ENCODE measurements around the gene PNLDC1.

Gene PNLDC1

GRCh38 chr6:159807150-159807858, 7.2 kb downstream of the PNLDC1 start:
- Histone ChIP-seq H2BK15ac (ENCODE audit: low read depth, poor library complexity, severe bottlenecking) (no peak overlapping the region), H2BK5ac (ENCODE audit: low read depth, low read length, poor library complexity, severe bottlenecking) (no peak overlapping the region), H3K23ac (ENCODE audit: low read length in 2 of 2) (no peak overlapping the region), H3K27me3 (ENCODE audit: control insufficient read depth in 1 of 2, insufficient read depth in 1 of 2, low read length in 2 of 2) (no peaks in the 10 kb centered on the region), H3K9ac (ENCODE audit: low read length) (no peak overlapping the region), H4K8ac (ENCODE audit: low read length) (no peak overlapping the region), H2AFZ (ENCODE audit: low read depth, low read length) (no peak overlapping the region), H3K79me1 (replicated peaks; ENCODE audit: low read length, poor library complexity, severe bottlenecking) (no peaks in the 10 kb centered on the region), H3K4me1 (ENCODE audit: control insufficient read depth, insufficient read depth, low read depth, low read length) (peaks cover 1% of the 10 kb centered on the region), H3K18ac (ENCODE audit: low read depth in 1 of 2, low read length in 2 of 2) (no peak overlapping the region), H4K91ac (ENCODE audit: low read length) (no peak overlapping the region), H3K36me3 (ENCODE audit: control insufficient read depth in 1 of 2, insufficient read depth in 2 of 2, low read depth in 1 of 2, low read length in 2 of 2) (no peaks in the 10 kb centered on the region), H3K4me3 (ENCODE audit: insufficient read depth in 1 of 2, low read depth in 1 of 2, low read length in 2 of 2) (no peak overlapping the region), H3K4ac (ENCODE audit: low read depth in 1 of 2, low read length in 2 of 2) (no peak overlapping the region), H3K9me3 (ENCODE audit: control insufficient read depth, low read length) (no peaks in the 10 kb centered on the region), H3K27ac (ENCODE audit: low read length, poor library complexity, severe bottlenecking) (no peak overlapping the region), H2BK120ac (ENCODE audit: low read depth, low read length) (no peak overlapping the region), H3K4me2 (ENCODE audit: low read length, poor library complexity, severe bottlenecking) (no peak overlapping the region), H2AK5ac (ENCODE audit: low read length, severe bottlenecking) (no peak overlapping the region), H2BK12ac (ENCODE audit: low read length in 2 of 2) (no peak overlapping the region), H3K14ac (ENCODE audit: low read length in 2 of 2) (no peak overlapping the region)
- no peak for DNase-seq
- 97% methylated on average over 2 of the region's 5 CpGs for WGBS

- no peaks in the 10 kb centered on the region for H3K79me1 ChIP-seq (replicated peaks; ENCODE audit: low read length, poor library complexity, severe bottlenecking)
Observed at GRCh38 chr6:159808647-159809046, 8.6 kb downstream of the PNLDC1 start.

GRCh38 chr6:159809149-159809548, 9.1 kb downstream of the PNLDC1 start:
- Histone ChIP-seq H2BK12ac (ENCODE audit: low read length in 2 of 2) (no peak overlapping the region), H4K8ac (ENCODE audit: low read length) (no peak overlapping the region), H2BK15ac (ENCODE audit: low read depth, poor library complexity, severe bottlenecking) (no peak overlapping the region), H3K9ac (ENCODE audit: low read length) (no peak overlapping the region), H3K4me2 (ENCODE audit: low read length, poor library complexity, severe bottlenecking) (no peak overlapping the region), H3K27me3 (ENCODE audit: control insufficient read depth in 1 of 2, insufficient read depth in 1 of 2, low read length in 2 of 2) (no peaks in the 10 kb centered on the region), H3K23ac (ENCODE audit: low read length in 2 of 2) (no peak overlapping the region), H2AK5ac (ENCODE audit: low read length, severe bottlenecking) (no peak overlapping the region), H2AFZ (ENCODE audit: low read depth, low read length) (no peak overlapping the region), H3K36me3 (ENCODE audit: control insufficient read depth in 1 of 2, insufficient read depth in 2 of 2, low read depth in 1 of 2, low read length in 2 of 2) (no peaks in the 10 kb centered on the region), H3K4me1 (ENCODE audit: control insufficient read depth, insufficient read depth, low read depth, low read length) (peaks cover 1% of the 10 kb centered on the region), H2BK120ac (ENCODE audit: low read depth, low read length) (no peak overlapping the region), H3K4ac (ENCODE audit: low read depth in 1 of 2, low read length in 2 of 2) (no peak overlapping the region), H3K14ac (ENCODE audit: low read length in 2 of 2) (no peak overlapping the region), H3K27ac (ENCODE audit: low read length, poor library complexity, severe bottlenecking) (no peak overlapping the region), H3K4me3 (ENCODE audit: insufficient read depth in 1 of 2, low read depth in 1 of 2, low read length in 2 of 2) (no peak overlapping the region), H4K91ac (ENCODE audit: low read length) (no peak overlapping the region), H3K79me1 (replicated peaks; ENCODE audit: low read length, poor library complexity, severe bottlenecking) (no peaks in the 10 kb centered on the region), H3K18ac (ENCODE audit: low read depth in 1 of 2, low read length in 2 of 2) (no peak overlapping the region), H3K9me3 (ENCODE audit: control insufficient read depth, low read length) (no peaks in the 10 kb centered on the region), H2BK5ac (ENCODE audit: low read depth, low read length, poor library complexity, severe bottlenecking) (no peak overlapping the region)
- WGBS: 74% methylated on average over 1 of the region's 4 CpGs
- no peak for DNase-seq

More at GRCh38 chr6:159808647-159809046, 8.6 kb downstream of the PNLDC1 start:
- no peaks in the 10 kb centered on the region for H3K9me3 ChIP-seq (ENCODE audit: control insufficient read depth, low read length)
- no peak overlapping the region for H3K4me3 ChIP-seq (ENCODE audit: insufficient read depth in 1 of 2, low read depth in 1 of 2, low read length in 2 of 2)
- H3K14ac ChIP-seq (ENCODE audit: low read length in 2 of 2): no peak overlapping the region
- no peak overlapping the region for H4K8ac ChIP-seq (ENCODE audit: low read length)
- peaks cover 1% of the 10 kb centered on the region for H3K4me1 ChIP-seq (ENCODE audit: control insufficient read depth, insufficient read depth, low read depth, low read length)
- H3K27ac ChIP-seq (ENCODE audit: low read length, poor library complexity, severe bottlenecking): no peak overlapping the region
- no peaks in the 10 kb centered on the region for H3K36me3 ChIP-seq (ENCODE audit: control insufficient read depth in 1 of 2, insufficient read depth in 2 of 2, low read depth in 1 of 2, low read length in 2 of 2)
- DNase-seq: no peak
- H3K9ac ChIP-seq (ENCODE audit: low read length): no peak overlapping the region
- H3K4me2 ChIP-seq (ENCODE audit: low read length, poor library complexity, severe bottlenecking): no peak overlapping the region
- no peak overlapping the region for H2AFZ ChIP-seq (ENCODE audit: low read depth, low read length)
- H4K91ac ChIP-seq (ENCODE audit: low read length): no peak overlapping the region
- no peak overlapping the region for H3K23ac ChIP-seq (ENCODE audit: low read length in 2 of 2)
- H3K27me3 ChIP-seq (ENCODE audit: control insufficient read depth in 1 of 2, insufficient read depth in 1 of 2, low read length in 2 of 2): no peaks in the 10 kb centered on the region
- H2BK12ac ChIP-seq (ENCODE audit: low read length in 2 of 2): no peak overlapping the region
- no peak overlapping the region for H2BK120ac ChIP-seq (ENCODE audit: low read depth, low read length)
- no peak overlapping the region for H3K4ac ChIP-seq (ENCODE audit: low read depth in 1 of 2, low read length in 2 of 2)
- no peak overlapping the region for H2BK15ac ChIP-seq (ENCODE audit: low read depth, poor library complexity, severe bottlenecking)
- no peak overlapping the region for H2AK5ac ChIP-seq (ENCODE audit: low read length, severe bottlenecking)
- no peak overlapping the region for H3K18ac ChIP-seq (ENCODE audit: low read depth in 1 of 2, low read length in 2 of 2)
- 92% methylated on average over 6 of the region's 6 CpGs for WGBS
- H2BK5ac ChIP-seq (ENCODE audit: low read depth, low read length, poor library complexity, severe bottlenecking): no peak overlapping the region

GRCh38 chr6:159813781-159814180, 13.7 kb downstream of the PNLDC1 start:
- Histone ChIP-seq H3K4ac (ENCODE audit: low read depth in 1 of 2, low read length in 2 of 2) (no peak overlapping the region), H3K27ac (ENCODE audit: low read length, poor library complexity, severe bottlenecking) (no peak overlapping the region), H3K36me3 (ENCODE audit: control insufficient read depth in 1 of 2, insufficient read depth in 2 of 2, low read depth in 1 of 2, low read length in 2 of 2) (no peaks in the 10 kb centered on the region), H2BK5ac (ENCODE audit: low read depth, low read length, poor library complexity, severe bottlenecking) (no peak overlapping the region), H3K27me3 (ENCODE audit: control insufficient read depth in 1 of 2, insufficient read depth in 1 of 2, low read length in 2 of 2) (peaks cover 0 to 15% of the 10 kb centered on the region in 2 experiments), H3K23ac (ENCODE audit: low read length in 2 of 2) (no peak overlapping the region), H2BK15ac (ENCODE audit: low read depth, poor library complexity, severe bottlenecking) (no peak overlapping the region), H4K91ac (ENCODE audit: low read length) (no peak overlapping the region), H3K4me1 (ENCODE audit: control insufficient read depth, insufficient read depth, low read depth, low read length) (no peaks in the 10 kb centered on the region), H3K4me2 (ENCODE audit: low read length, poor library complexity, severe bottlenecking) (no peak overlapping the region), H3K9me3 (ENCODE audit: control insufficient read depth, low read length) (no peaks in the 10 kb centered on the region), H2BK120ac (ENCODE audit: low read depth, low read length) (no peak overlapping the region), H2BK12ac (ENCODE audit: low read length in 2 of 2) (no peak overlapping the region), H2AK5ac (ENCODE audit: low read length, severe bottlenecking) (no peak overlapping the region), H2AFZ (ENCODE audit: low read depth, low read length) (no peak overlapping the region), H3K9ac (ENCODE audit: low read length) (no peak overlapping the region), H4K8ac (ENCODE audit: low read length) (no peak overlapping the region), H3K18ac (ENCODE audit: low read depth in 1 of 2, low read length in 2 of 2) (no peak overlapping the region), H3K79me1 (replicated peaks; ENCODE audit: low read length, poor library complexity, severe bottlenecking) (no peaks in the 10 kb centered on the region), H3K14ac (ENCODE audit: low read length in 2 of 2) (no peak overlapping the region), H3K4me3 (ENCODE audit: insufficient read depth in 1 of 2, low read depth in 1 of 2, low read length in 2 of 2) (no peak overlapping the region)
- no peak for DNase-seq
- WGBS: 89% methylated on average over 9 of the region's 9 CpGs

Data from mesenchymal stem cell (in vitro differentiated cells and primary cell).